ENCODE results near the gene PCP4. TPM values are rescaled to one million over a fixed set of nuclear protein-coding genes. Genes with fewer than 3 reads are reported as not detected.

Gene PCP4
- total and polyA plus RNA-seq, 10 of the 15 experiments (the other 5 are each of a cell fraction or from before 2014, with no cell fraction given), result not detected

DNA sequence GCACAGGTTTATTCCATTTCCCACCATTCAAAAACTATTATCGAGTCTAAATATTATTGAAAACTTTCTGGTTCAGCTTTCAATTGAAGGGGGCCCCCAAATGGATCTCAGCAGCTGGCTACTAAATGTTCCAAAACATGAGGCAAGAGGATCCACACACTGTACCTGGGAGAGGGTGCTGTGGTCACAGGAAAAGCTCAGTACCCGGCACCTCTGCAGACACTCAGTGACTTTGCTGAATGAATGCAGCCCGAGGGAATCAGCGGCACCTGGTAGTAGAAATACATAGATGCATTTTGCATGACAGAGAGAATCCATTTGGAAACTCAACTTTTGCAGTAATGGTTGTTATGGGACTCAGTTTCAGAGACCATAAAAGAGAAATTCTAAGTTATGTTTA lies 89.3 kb downstream of the PCP4 start:
- ChIA-PET SMC1A (ENCODE audit: uncharacterized antibody, unreplicated experiment) (no interaction called here), RAD21 (ENCODE audit: unreplicated experiment) (no interaction called here)
- no peak for FAIRE-seq

More for the DNA sequence above, 89.3 kb downstream of the PCP4 start:
- no peak overlapping the region for H3K4me2 ChIP-seq (ENCODE audit: control insufficient read depth, insufficient read depth)
- no peak overlapping the region for H3K9ac ChIP-seq (ENCODE audit: control insufficient read depth, insufficient read depth, low read length)
- ATAC-seq (no peak), DNase-seq (ENCODE audit: low read depth, low spot score) (no peak)
- no peak overlapping the region for H3K4me3 ChIP-seq
- H3K36me3 ChIP-seq (ENCODE audit: control insufficient read depth in 2 of 2, insufficient read depth in 2 of 2, low read length in 1 of 2), result no peaks in the 10 kb centered on the region
- no peaks in the 10 kb centered on the region for H3K4me1 ChIP-seq (ENCODE audit: control insufficient read depth, insufficient read depth, low read length)
- intact Hi-C loops (cut with micrococcal nuclease; ENCODE audit: unreplicated experiment) (no loop called here), in situ Hi-C loops (cut with MboI) (no loop called here)
- no peak overlapping the region for H2AFZ ChIP-seq (ENCODE audit: control insufficient read depth, low read depth, low read length)
- H3K27me3 ChIP-seq (replicated peaks in 1 of 2; ENCODE audit: control insufficient read depth in 2 of 2, insufficient read depth in 2 of 2, low read length in 1 of 2), result no peaks in the 10 kb centered on the region
- H4K20me1 ChIP-seq (ENCODE audit: control insufficient read depth, insufficient read depth), result no peaks in the 10 kb centered on the region
- H3K79me2 ChIP-seq (ENCODE audit: control insufficient read depth, insufficient read depth, low read length), result no peaks in the 10 kb centered on the region
- CTCF ChIA-PET, result no interaction called here
- no peak overlapping the region for H3K27ac ChIP-seq (ENCODE audit: control insufficient read depth, insufficient read depth)
- POLR2A ChIA-PET, result no interaction called here
- no peaks in the 10 kb centered on the region; the same call in 2 of the 3 replicates for H3K9me3 ChIP-seq (replicated peaks; ENCODE audit: control insufficient read depth, insufficient read depth, low read length)
- TF ChIP-seq SMAD5 (IDR thresholded peaks at IDR 0.05; ENCODE audit: low read depth) (no peak), SREBF2 (IDR thresholded peaks at IDR 0.05; ENCODE audit: low read length) (no peak), ETV6 (conservative IDR thresholded peaks at IDR 0.05 in 1 of 2, IDR thresholded peaks at IDR 0.05 in 1 of 2; ENCODE audit: borderline replicate concordance in 1 of 2, low read depth in 1 of 2) (no peak), PML (IDR thresholded peaks at IDR 0.05; ENCODE audit: low read length) (no peak), ATF7 (IDR thresholded peaks at IDR 0.05; ENCODE audit: low read depth) (no peak)
- TF ChIP-seq, protein P1, sequence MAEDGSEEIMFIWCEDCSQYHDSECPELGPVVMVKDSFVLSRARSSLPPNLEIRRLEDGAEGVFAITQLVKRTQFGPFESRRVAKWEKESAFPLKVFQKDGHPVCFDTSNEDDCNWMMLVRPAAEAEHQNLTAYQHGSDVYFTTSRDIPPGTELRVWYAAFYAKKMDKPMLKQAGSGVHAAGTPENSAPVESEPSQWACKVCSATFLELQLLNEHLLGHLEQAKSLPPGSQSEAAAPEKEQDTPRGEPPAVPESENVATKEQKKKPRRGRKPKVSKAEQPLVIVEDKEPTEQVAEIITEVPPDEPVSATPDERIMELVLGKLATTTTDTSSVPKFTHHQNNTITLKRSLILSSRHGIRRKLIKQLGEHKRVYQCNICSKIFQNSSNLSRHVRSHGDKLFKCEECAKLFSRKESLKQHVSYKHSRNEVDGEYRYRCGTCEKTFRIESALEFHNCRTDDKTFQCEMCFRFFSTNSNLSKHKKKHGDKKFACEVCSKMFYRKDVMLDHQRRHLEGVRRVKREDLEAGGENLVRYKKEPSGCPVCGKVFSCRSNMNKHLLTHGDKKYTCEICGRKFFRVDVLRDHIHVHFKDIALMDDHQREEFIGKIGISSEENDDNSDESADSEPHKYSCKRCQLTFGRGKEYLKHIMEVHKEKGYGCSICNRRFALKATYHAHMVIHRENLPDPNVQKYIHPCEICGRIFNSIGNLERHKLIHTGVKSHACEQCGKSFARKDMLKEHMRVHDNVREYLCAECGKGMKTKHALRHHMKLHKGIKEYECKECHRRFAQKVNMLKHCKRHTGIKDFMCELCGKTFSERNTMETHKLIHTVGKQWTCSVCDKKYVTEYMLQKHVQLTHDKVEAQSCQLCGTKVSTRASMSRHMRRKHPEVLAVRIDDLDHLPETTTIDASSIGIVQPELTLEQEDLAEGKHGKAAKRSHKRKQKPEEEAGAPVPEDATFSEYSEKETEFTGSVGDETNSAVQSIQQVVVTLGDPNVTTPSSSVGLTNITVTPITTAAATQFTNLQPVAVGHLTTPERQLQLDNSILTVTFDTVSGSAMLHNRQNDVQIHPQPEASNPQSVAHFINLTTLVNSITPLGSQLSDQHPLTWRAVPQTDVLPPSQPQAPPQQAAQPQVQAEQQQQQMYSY (CRISPR knock-in tag; IDR thresholded peaks at IDR 0.05), result no peak
- WGBS (ENCODE audit: insufficient coverage, insufficient replicate concordance, low lambda C conversion rate, missing lambda C conversion rate), result 33% methylated on average over 4 of the region's 4 CpGs
- no TSS peak for BruUV-seq (replicated peaks)
